Activated T-cell treated with anti-CD3 and anti-CD28 coated beads, Interleukin-2, amount 50 U/mL, for 24 hours (primary cell): ENCODE data around the gene CORO1A.
"Not testable (repeated sequence)": the region's sequence is repeated elsewhere in the genome, so short reads cannot be mapped to it uniquely, and the experiment has no call there.

Experiments used
- DNase-seq: peaks from one replicate; pipeline ENCODE4 v3.0.0-alpha.2; 2020
- H3K27ac Mint-ChIP-seq: 2 replicates; pipeline ENCODE4 v1.8.0; 2020; ENCODE audit warnings: mild to moderate bottlenecking, mixed read lengths
- H3K27me3 Mint-ChIP-seq: 2 replicates; pipeline ENCODE4 v1.8.0; 2020; ENCODE audit warnings: mixed read lengths
- H3K36me3 Mint-ChIP-seq: 2 replicates; pipeline ENCODE4 v1.8.0; 2020; ENCODE audit warnings: low read depth, mixed read lengths
- H3K4me1 Mint-ChIP-seq: 2 replicates; pipeline ENCODE4 v1.8.0; 2020; ENCODE audit warnings: low read depth, mixed read lengths
- H3K4me3 Mint-ChIP-seq: 2 replicates; pipeline ENCODE4 v1.8.0; 2020; ENCODE audit warnings: mild to moderate bottlenecking, moderate library complexity, mixed read lengths
- H3K9me3 Mint-ChIP-seq: 2 replicates; pipeline ENCODE4 v1.8.0; 2020; ENCODE audit warnings: mixed read lengths

Gene CORO1A

GRCh38 chr16:30205541-30206236 is 22.3 kb downstream of the CORO1A start:
- not testable (repeated sequence) for H3K27ac Mint-ChIP-seq, H3K36me3 Mint-ChIP-seq, H3K4me1 Mint-ChIP-seq, H3K4me3 Mint-ChIP-seq, H3K9me3 Mint-ChIP-seq, H3K27me3 Mint-ChIP-seq
- peak; percentile 53 for DNase-seq

- H3K4me1 Mint-ChIP-seq, H3K27me3 Mint-ChIP-seq, H3K36me3 Mint-ChIP-seq, H3K4me3 Mint-ChIP-seq, DNase-seq, H3K27ac Mint-ChIP-seq, H3K9me3 Mint-ChIP-seq: not testable (repeated sequence)
Observed at GRCh38 chr16:30206252-30206651, 22.9 kb downstream of the CORO1A start.

GRCh38 chr16:30207063-30207704 is 23.8 kb downstream of the CORO1A start:
- H3K4me1 Mint-ChIP-seq, H3K27me3 Mint-ChIP-seq, H3K36me3 Mint-ChIP-seq, H3K27ac Mint-ChIP-seq, H3K4me3 Mint-ChIP-seq, H3K9me3 Mint-ChIP-seq: not testable (repeated sequence)
- DNase-seq: peak; percentile 26

- peak; percentile 26 for DNase-seq
- not testable (repeated sequence) for H3K27ac Mint-ChIP-seq, H3K4me3 Mint-ChIP-seq, H3K9me3 Mint-ChIP-seq, H3K27me3 Mint-ChIP-seq, H3K36me3 Mint-ChIP-seq, H3K4me1 Mint-ChIP-seq
Observed at GRCh38 chr16:30209032-30209431, 25.6 kb downstream of the CORO1A start.

GRCh38 chr16:30211414-30211813 is 28.0 kb downstream of the CORO1A start:
- H3K4me1 Mint-ChIP-seq, H3K36me3 Mint-ChIP-seq, H3K27ac Mint-ChIP-seq, DNase-seq, H3K27me3 Mint-ChIP-seq, H3K4me3 Mint-ChIP-seq, H3K9me3 Mint-ChIP-seq: not testable (repeated sequence)

- H3K27me3 Mint-ChIP-seq, H3K4me3 Mint-ChIP-seq, H3K27ac Mint-ChIP-seq, H3K4me1 Mint-ChIP-seq, H3K9me3 Mint-ChIP-seq, H3K36me3 Mint-ChIP-seq: not testable (repeated sequence)
- DNase-seq: peak; percentile 17
Observed at GRCh38 chr16:30217082-30217481, 33.7 kb downstream of the CORO1A start.
